ENCODE data around the gene RASL11B. TPM values are rescaled to one million over a fixed set of nuclear protein-coding genes. Genes with fewer than 3 reads are reported as not detected.
A peak's percentile ranks its signal among the peaks of the same experiment; 100 is the strongest.

Gene RASL11B
- total RNA-seq, 6 donors from 2014 or later = 0.30 to 2.1 (median 1.6) TPM; not detected in 3

DNA sequence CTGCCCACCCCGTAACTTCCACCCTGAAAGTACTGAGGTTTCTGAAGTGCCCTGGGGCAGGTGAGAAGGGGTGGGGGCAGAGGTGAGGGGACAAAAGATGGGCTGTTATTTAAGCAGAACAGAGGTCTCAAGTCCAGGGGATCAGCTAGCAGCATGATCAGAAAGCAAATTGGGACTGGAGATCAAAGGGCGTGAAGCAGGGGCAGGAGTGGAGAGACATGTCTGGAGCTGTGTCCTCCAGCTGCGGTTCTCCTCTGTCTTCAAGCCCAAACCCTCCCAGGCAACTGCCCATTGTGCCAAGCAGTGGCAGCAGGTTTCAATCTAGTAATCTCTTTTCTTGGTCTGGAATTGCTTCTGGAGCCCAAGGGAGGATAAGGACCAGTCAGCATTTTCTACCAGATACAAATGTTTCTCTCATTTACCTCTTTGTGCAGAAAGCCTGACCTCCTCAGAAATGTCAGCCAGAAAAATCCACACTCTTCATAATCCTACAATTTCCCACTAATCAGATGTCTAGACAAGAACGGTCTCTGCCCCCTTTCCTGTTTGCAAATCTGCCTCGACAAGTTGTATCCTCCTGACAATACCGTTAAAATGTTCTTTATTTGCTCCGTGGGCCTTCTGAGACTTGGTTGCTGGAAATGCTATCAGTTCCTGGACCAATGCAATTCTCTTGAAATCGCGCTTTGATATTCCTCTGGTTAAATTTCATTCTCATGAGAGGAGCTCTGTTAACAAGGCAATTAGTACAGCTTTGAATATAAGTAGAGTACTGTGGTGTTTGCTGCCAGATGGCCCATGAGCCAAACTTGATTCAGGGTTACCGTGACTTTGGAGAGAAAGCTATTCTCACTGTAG, 23.2 kb upstream of the RASL11B start:
- Histone ChIP-seq H3K4me1 (peaks cover 0 to 12% (median 0%) of the 10 kb centered on the region in 4 donors), H3K4me3 (no peak overlapping the region), H3K27me3 (no peaks in the 10 kb centered on the region), H3K9me3 (no peaks in the 10 kb centered on the region), H3K27ac (no peak overlapping the region), H3K36me3 (no peaks in the 10 kb centered on the region)
- 81 to 85% methylated on average over 10 of the region's 10 CpGs for WGBS, 2 donors
- ATAC-seq (ENCODE audit: low FRiP score in 2 of 2) = peak in 1 of 2 donors; percentile 12
- no peak for TF ChIP-seq POLR2A (IDR thresholded peaks at IDR 0.05)
- TF ChIP-seq CTCF (IDR thresholded peaks at IDR 0.05) = no peak
- TF ChIP-seq POLR2AphosphoS5 (IDR thresholded peaks at IDR 0.05) = no peak
- no peak for TF ChIP-seq EP300 (IDR thresholded peaks at IDR 0.05)
- DNase-seq = no peak

DNA sequence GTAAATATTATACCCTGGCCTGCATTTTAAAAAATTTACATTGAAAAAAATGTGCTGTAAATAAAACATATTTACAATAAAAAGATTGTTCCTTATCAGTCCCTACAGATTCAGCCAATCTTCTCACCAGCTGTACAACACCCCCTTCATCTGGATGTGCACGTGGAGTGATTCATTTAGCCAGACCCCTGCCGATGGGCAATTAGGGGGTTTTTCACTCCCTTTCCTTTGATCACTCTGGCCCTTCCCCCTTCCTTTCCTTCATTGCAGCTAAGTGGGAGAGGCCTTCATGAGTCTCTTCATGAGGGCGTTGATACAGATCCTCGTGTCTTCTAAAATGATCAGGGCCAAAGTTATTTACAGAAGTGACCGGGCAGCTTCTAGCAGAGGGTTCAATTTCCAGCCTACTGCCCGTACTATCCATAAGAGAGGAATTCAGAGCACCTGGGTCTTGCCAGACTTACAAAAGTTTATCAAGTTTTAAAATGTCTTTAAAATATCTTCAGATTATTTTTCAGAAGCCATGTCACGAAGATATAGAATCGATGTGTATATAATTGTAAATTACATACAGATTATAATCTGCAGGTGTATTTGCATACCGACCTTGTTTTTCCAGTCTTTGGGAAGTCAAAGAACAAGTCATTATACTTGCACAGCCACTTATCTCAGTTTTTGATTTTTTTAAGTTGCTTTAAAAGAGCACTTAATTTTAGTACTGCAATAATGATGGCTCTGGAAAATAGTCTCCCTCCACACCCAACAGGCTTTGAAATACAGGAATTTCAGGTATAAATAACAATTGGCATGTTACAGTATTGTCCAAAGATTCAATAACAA, 21.4 kb upstream of the RASL11B start:
- WGBS, 2 donors = 60 to 76% methylated on average over 9 of the region's 9 CpGs
- H3K27me3 ChIP-seq = no peaks in the 10 kb centered on the region
- H3K27ac ChIP-seq = no peak overlapping the region
- TF ChIP-seq CTCF (IDR thresholded peaks at IDR 0.05) (no peak), POLR2A (IDR thresholded peaks at IDR 0.05) (no peak), EP300 (IDR thresholded peaks at IDR 0.05) (no peak), POLR2AphosphoS5 (IDR thresholded peaks at IDR 0.05) (no peak)
- DNase-seq (no peak), ATAC-seq (ENCODE audit: low FRiP score in 2 of 2) (no peak)
- peaks cover 0 to 12% (median 0%) of the 10 kb centered on the region in 4 donors for H3K4me1 ChIP-seq
- H3K4me3 ChIP-seq = no peak overlapping the region
- no peaks in the 10 kb centered on the region for H3K36me3 ChIP-seq
- H3K9me3 ChIP-seq = no peaks in the 10 kb centered on the region

GRCh38 chr4:52841682-52842456, 20.2 kb upstream of the RASL11B start:
- no peaks in the 10 kb centered on the region for H3K27me3 ChIP-seq
- peaks cover 0 to 12% (median 0%) of the 10 kb centered on the region in 4 donors for H3K4me1 ChIP-seq
- no peaks in the 10 kb centered on the region for H3K9me3 ChIP-seq
- H3K4me3 ChIP-seq = no peak overlapping the region
- WGBS, 2 donors = 53 to 60% methylated on average over 17 to 18 of the region's 18 CpGs
- H3K27ac ChIP-seq = no peak overlapping the region
- no peaks in the 10 kb centered on the region for H3K36me3 ChIP-seq
- TF ChIP-seq POLR2AphosphoS5 (IDR thresholded peaks at IDR 0.05) = no peak
- no peak for TF ChIP-seq CTCF (IDR thresholded peaks at IDR 0.05)
- no peak for TF ChIP-seq EP300 (IDR thresholded peaks at IDR 0.05)
- no peak for TF ChIP-seq POLR2A (IDR thresholded peaks at IDR 0.05)
- DNase-seq (no peak), ATAC-seq (ENCODE audit: low FRiP score in 2 of 2) (no peak)

DNA sequence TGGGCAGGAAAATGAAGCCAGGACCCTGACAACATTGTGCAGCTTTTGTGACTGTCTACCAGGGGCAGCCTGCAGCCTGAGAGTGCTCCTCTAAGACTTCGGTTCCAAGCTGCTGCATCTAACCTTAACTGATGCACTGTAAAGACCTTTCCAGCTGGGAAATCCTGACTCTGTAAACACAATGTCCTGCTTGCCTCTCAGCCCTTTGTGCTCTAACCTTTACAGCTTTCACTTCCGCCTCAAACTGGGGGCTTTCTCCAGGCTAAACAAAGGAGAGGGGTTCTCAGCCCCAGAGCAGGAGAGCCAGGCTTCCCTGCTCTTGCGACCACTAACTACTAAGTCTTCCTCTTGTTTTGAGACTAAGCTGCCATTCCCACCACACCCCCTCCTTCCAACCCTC, 19.3 kb upstream of the RASL11B start:
- peaks cover 0 to 12% (median 0%) of the 10 kb centered on the region in 4 donors for H3K4me1 ChIP-seq
- no peaks in the 10 kb centered on the region for H3K9me3 ChIP-seq
- no peaks in the 10 kb centered on the region for H3K36me3 ChIP-seq
- DNase-seq (no peak), ATAC-seq (ENCODE audit: low FRiP score in 2 of 2) (no peak)
- TF ChIP-seq POLR2A (IDR thresholded peaks at IDR 0.05) = no peak
- TF ChIP-seq POLR2AphosphoS5 (IDR thresholded peaks at IDR 0.05) = no peak
- TF ChIP-seq CTCF (IDR thresholded peaks at IDR 0.05) = no peak
- TF ChIP-seq EP300 (IDR thresholded peaks at IDR 0.05) = no peak
- WGBS, 2 donors = 86 to 87% methylated on average over 2 to 3 of the region's 3 CpGs
- no peak overlapping the region for H3K4me3 ChIP-seq
- no peak overlapping the region for H3K27ac ChIP-seq
- no peaks in the 10 kb centered on the region for H3K27me3 ChIP-seq
